ENCODE results near the gene APH1B. TPM values are rescaled to one million over a fixed set of nuclear protein-coding genes. Genes with fewer than 3 reads are reported as not detected.

Gene APH1B
- polyA plus RNA-seq, 1 experiment, result 12.6 TPM

DNA sequence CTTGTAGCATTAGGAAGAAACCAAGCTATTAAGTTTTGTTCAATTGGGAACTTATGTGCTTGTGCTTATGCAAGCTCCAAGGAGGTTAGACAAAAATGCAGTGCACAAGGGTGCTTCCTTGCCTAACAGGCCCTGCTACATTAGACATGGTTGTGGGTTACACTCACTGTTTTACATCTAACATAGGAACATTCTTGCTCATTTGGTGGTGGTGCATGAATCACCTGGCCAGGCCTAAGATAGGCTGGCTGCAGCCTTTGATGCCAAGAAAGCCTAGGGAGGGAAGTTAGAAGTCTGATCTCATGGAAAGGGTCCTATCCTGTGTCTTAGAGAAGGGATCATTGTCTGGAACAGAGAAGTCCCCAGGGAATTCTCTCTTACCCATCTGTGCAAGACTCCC lies 60.8 kb downstream of the APH1B start:
- Histone ChIP-seq H3K36me3 (ENCODE audit: control insufficient read depth, insufficient read depth, low read length) (no peaks in the 10 kb centered on the region), H3K4me3 (ENCODE audit: low read depth, low read length) (no peak overlapping the region), H3K27me3 (ENCODE audit: control insufficient read depth, insufficient read depth, low read length) (no peaks in the 10 kb centered on the region)
- DNase-seq (ENCODE audit: low read depth), result no peak
- TF ChIP-seq, protein P1, sequence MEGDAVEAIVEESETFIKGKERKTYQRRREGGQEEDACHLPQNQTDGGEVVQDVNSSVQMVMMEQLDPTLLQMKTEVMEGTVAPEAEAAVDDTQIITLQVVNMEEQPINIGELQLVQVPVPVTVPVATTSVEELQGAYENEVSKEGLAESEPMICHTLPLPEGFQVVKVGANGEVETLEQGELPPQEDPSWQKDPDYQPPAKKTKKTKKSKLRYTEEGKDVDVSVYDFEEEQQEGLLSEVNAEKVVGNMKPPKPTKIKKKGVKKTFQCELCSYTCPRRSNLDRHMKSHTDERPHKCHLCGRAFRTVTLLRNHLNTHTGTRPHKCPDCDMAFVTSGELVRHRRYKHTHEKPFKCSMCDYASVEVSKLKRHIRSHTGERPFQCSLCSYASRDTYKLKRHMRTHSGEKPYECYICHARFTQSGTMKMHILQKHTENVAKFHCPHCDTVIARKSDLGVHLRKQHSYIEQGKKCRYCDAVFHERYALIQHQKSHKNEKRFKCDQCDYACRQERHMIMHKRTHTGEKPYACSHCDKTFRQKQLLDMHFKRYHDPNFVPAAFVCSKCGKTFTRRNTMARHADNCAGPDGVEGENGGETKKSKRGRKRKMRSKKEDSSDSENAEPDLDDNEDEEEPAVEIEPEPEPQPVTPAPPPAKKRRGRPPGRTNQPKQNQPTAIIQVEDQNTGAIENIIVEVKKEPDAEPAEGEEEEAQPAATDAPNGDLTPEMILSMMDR (IDR thresholded peaks at IDR 0.05; ENCODE audit: insufficient read depth, low read depth, low read length), result no peak
- ChIA-PET POLR2A (no interaction called here), CTCF (interaction anchor here (1.2 to 2.0 kb wide), 2 partner anchors 9 to 63 kb away, joined by 3 to 6 read pairs; no protein-coding TSS in a partner anchor)

DNA sequence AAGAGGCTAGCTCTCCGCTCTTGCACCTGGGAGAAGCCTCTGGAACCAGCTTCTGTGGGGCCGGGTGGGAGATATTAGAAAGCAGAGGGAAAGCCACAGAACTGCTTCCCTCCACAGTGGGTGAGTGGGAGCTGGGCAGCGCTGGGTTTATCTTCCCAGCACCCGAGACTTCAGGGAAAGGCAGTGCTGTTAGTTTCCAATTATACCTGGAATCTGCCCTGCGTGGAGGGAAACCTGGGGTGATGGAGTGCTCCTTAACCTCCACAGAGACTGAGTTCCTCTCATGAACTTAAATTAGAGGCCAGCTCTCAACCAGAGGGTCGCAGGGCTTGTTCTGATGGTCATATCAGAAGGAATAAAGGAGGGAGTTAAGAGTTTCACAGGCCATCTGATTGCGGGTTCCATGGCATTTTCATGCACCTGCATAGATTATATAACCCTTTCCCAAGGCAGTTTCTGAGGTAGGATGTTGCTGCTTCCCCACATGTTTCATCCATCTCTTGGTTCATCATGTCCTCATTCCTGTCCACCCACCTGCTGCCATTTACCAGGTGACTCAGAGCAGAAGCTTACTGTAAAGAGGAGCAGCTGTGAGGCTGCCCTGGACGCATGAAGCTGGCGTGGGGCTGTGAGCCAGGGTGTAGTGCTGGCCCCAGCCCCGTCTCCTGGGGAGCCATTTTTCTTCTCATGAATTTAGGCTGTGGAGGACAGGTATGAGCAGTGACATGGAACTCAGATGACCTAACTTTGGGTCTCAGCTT lies 61.8 kb downstream of the APH1B start:
- ChIA-PET POLR2A (no interaction called here), CTCF (interaction anchor here (2.0 kb wide), 1 partner anchor 62 kb away, joined by 6 read pairs; no protein-coding TSS in a partner anchor)
- no peak for DNase-seq (ENCODE audit: low read depth)
- Histone ChIP-seq H3K36me3 (ENCODE audit: control insufficient read depth, insufficient read depth, low read length) (no peaks in the 10 kb centered on the region), H3K4me3 (ENCODE audit: low read depth, low read length) (no peak overlapping the region), H3K27me3 (ENCODE audit: control insufficient read depth, insufficient read depth, low read length) (no peaks in the 10 kb centered on the region)
- TF ChIP-seq, protein P1 (IDR thresholded peaks at IDR 0.05; ENCODE audit: insufficient read depth, low read depth, low read length), result no peak

DNA sequence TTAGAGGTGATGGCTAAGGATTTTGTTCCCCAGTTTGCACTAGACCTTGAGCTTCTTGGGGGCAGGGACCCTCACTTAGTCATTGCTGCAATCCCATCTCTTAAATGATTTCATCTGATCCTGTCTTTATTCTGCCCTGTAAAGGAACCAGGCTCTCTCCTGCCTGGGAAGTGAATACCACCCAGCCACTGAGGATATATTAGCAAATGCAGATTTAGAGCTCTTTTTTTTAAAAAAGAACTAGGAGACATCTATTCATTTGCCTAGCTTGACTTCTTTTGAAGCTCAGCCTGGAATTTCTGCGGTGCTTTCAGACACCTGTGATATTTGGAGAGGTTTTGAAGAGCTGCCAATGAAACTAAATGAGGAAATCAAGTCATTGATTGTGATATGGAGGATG lies 62.4 kb downstream of the APH1B start:
- Histone ChIP-seq H3K27me3 (ENCODE audit: control insufficient read depth, insufficient read depth, low read length) (no peaks in the 10 kb centered on the region), H3K36me3 (ENCODE audit: control insufficient read depth, insufficient read depth, low read length) (no peaks in the 10 kb centered on the region), H3K4me3 (ENCODE audit: low read depth, low read length) (no peak overlapping the region)
- CTCF ChIA-PET, result no interaction called here
- DNase-seq (ENCODE audit: low read depth), result no peak
- TF ChIP-seq, protein P1 (IDR thresholded peaks at IDR 0.05; ENCODE audit: insufficient read depth, low read depth, low read length), result no peak
- POLR2A ChIA-PET, result no interaction called here

DNA sequence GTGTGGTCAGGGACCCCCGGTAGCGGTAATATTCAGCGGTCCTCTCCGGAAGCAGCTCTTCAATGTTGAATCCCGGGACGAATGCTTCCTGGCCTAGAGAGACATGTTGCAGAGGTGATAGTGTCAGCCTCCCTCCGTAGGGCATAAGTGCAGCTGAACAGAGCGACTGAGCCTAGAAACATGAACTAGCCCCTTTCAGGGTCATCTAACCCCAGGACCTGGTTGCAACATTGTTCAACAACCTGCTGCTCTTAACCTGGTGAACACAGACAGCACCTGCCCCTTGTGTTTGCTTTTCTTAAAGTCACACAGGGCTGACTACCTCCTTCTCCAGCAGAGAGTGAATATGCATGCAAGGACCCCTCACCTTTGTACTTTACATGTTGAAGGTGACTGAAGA lies 62.9 kb downstream of the APH1B start:
- POLR2A ChIA-PET, result no interaction called here
- no peak overlapping the region for H3K4me3 ChIP-seq (ENCODE audit: low read depth, low read length)
- no peaks in the 10 kb centered on the region for H3K36me3 ChIP-seq (ENCODE audit: control insufficient read depth, insufficient read depth, low read length)
- DNase-seq (ENCODE audit: low read depth), result no peak
- CTCF ChIA-PET, result no interaction called here
- TF ChIP-seq, protein P1 (IDR thresholded peaks at IDR 0.05; ENCODE audit: insufficient read depth, low read depth, low read length), result no peak
- no peaks in the 10 kb centered on the region for H3K27me3 ChIP-seq (ENCODE audit: control insufficient read depth, insufficient read depth, low read length)

DNA sequence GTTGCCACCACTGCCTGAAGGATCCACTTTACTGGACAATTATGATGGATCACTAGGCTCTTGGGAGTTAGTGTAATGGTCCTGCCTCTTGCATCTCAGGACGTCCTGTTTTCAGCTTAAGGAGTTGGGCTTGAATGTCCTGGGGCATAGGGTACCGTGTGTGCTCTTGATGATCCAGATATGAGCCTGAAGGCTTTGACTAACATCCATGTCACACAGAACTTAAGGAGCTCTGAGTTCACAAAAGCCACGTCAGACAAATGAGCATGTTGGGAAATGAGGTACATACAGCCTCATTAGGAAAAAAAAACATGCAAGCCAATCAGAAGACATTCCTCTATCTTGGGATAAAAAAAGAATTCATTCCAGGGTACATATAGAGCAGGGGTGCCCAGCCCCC lies 63.5 kb downstream of the APH1B start:
- no peak for DNase-seq (ENCODE audit: low read depth)
- CTCF ChIA-PET, result no interaction called here

More for the DNA sequence above, 63.5 kb downstream of the APH1B start:
- TF ChIP-seq, protein P1 (IDR thresholded peaks at IDR 0.05; ENCODE audit: insufficient read depth, low read depth, low read length), result no peak
- H3K36me3 ChIP-seq (ENCODE audit: control insufficient read depth, insufficient read depth, low read length), result no peaks in the 10 kb centered on the region
- POLR2A ChIA-PET, result no interaction called here
- H3K4me3 ChIP-seq (ENCODE audit: low read depth, low read length), result no peak overlapping the region
- H3K27me3 ChIP-seq (ENCODE audit: control insufficient read depth, insufficient read depth, low read length), result no peaks in the 10 kb centered on the region

All from BJ (cell line).